GM18868 (cell line): ENCODE data around the gene LRRC70.
A peak's percentile ranks its signal among the peaks of the same experiment; 100 is the strongest.
"Not testable (repeated sequence)": the region's sequence is repeated elsewhere in the genome, so short reads cannot be mapped to it uniquely, and the experiment has no call there.

ENCODE experiments used
- ATAC-seq: cut with Tn5 transposase; IDR thresholded peaks from one replicate; pipeline ENCODE4 v1.9.1; 2021; ENCODE audit warnings: mild to moderate bottlenecking, moderate library complexity; ENCODE audit not compliant: unreplicated experiment

The LRRC70 gene

GRCh38 chr5:62578540-62578939, at the start of gene LRRC70:
LRRC70 (plus strand) TSS chr5:62578819; CDS start chr5:62579439, 620 bp downstream.
- ATAC-seq, result peak; percentile 84

- no peak for ATAC-seq
Measured at GRCh38 chr5:62533597-62533996, 45.0 kb upstream of the LRRC70 start.

- no peak for ATAC-seq
Measured at GRCh38 chr5:62534461-62535236, 44.0 kb upstream of the LRRC70 start.

GRCh38 chr5:62536232-62536631, 42.4 kb upstream of the LRRC70 start:
- ATAC-seq, result no peak

GRCh38 chr5:62536783-62537182, 41.8 kb upstream of the LRRC70 start:
- ATAC-seq, result no peak

GRCh38 chr5:62538017-62538942, 40.3 kb upstream of the LRRC70 start:
- peak; percentile 86 for ATAC-seq

- ATAC-seq, result no peak
Measured at GRCh38 chr5:62542720-62543119, 35.9 kb upstream of the LRRC70 start.

GRCh38 chr5:62547945-62548630, 30.5 kb upstream of the LRRC70 start:
- no peak for ATAC-seq

- no peak for ATAC-seq
Measured at GRCh38 chr5:62550103-62550502, 28.5 kb upstream of the LRRC70 start.

GRCh38 chr5:62555930-62556329, 22.7 kb upstream of the LRRC70 start:
- ATAC-seq, result no peak

- ATAC-seq, result no peak
Measured at GRCh38 chr5:62558941-62559340, 19.7 kb upstream of the LRRC70 start.

GRCh38 chr5:62560786-62561185, 17.8 kb upstream of the LRRC70 start:
- no peak for ATAC-seq

GRCh38 chr5:62561896-62562295, 16.7 kb upstream of the LRRC70 start:
- ATAC-seq, result no peak

- no peak for ATAC-seq
Measured at GRCh38 chr5:62562867-62563266, 15.8 kb upstream of the LRRC70 start.

GRCh38 chr5:62564101-62564500, 14.5 kb upstream of the LRRC70 start:
- ATAC-seq, result no peak

- ATAC-seq, result not testable (repeated sequence)
Measured at GRCh38 chr5:62565740-62566139, 12.9 kb upstream of the LRRC70 start.

GRCh38 chr5:62568143-62568542, 10.5 kb upstream of the LRRC70 start:
- no peak for ATAC-seq

- no peak for ATAC-seq
Measured at GRCh38 chr5:62568800-62569432, 9.7 kb upstream of the LRRC70 start.

- ATAC-seq, result peak; percentile 44
Measured at GRCh38 chr5:62569470-62569869, 9.1 kb upstream of the LRRC70 start.

- ATAC-seq, result no peak
Measured at GRCh38 chr5:62572918-62573514, 5.6 kb upstream of the LRRC70 start.
